Measurements from ENCODE around the gene EIF5B.

GRCh38 chr2:99410276-99410675 is 73.1 kb downstream of the EIF5B start:
- TF ChIP-seq SUZ12 (IDR thresholded peaks at IDR 0.05; ENCODE audit: extremely low read depth, insufficient read depth, insufficient read length) (no peak), ZNF274 (IDR thresholded peaks at IDR 0.05; ENCODE audit: low read depth, low read length) (no peak)

Measured in NT2/D1 (cell line).